Esophagus squamous epithelium (tissue), 4 donors: Measurements from ENCODE around the gene RAB30.

Source experiments
- POLR2A ChIP-seq, 4 donors: fragments of 450-650 bp; IDR thresholded peaks; one replicate each; pipeline ENCODE4 v1.6.1; 2017; ENCODE audit warnings: antibody characterized with exemption in 4 of 4, mild to moderate bottlenecking in 4 of 4, moderate library complexity in 3 of 4
- TF ChIP-seq, protein P1 (sequence below), 6 experiments: fragments of 450-650 bp in 4 of 6; fragments of 200-600 bp in 2 of 6; sonication (generic) in 2 of 6; IDR thresholded peaks; one replicate each; pipeline ENCODE4 v1.5.1; 2016 to 2019; ENCODE audit warnings: antibody characterized with exemption in 6 of 6, mild to moderate bottlenecking in 4 of 6, moderate library complexity in 4 of 6

DNA sequence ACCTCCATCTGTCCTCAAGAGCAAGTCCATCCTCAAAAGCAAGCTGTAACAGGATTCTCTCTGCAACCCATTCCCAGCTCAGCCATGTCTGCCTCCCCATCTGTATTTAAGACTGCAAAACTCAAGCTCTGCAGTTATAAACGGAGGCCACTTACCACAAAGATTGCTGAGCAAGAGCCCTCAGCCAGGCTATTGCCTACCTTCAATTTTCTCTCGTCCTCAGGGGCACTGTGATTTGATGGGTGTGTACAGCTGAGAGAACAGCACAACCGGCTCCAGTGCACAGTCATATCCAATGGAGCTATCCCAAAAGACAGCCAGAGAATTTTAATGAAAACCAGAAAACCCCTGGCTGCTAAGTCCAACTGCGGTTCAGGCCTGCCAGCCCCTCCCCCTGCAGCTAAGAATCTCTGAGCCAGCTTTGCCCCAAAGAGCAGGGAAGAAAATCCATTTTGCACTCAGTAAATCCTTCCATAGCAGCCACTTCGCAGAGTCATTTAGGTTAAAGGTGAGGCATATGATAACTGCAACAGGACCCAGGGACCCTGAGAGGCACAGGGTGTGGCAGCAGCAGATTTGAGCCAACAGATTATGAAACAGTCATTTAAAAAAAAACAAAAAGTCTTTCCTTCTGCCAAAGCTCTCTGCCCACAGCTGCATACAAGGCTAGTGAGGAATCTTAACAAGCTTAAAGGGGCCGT lies 37.6 kb downstream of the RAB30 start:
- TF ChIP-seq, protein P1, sequence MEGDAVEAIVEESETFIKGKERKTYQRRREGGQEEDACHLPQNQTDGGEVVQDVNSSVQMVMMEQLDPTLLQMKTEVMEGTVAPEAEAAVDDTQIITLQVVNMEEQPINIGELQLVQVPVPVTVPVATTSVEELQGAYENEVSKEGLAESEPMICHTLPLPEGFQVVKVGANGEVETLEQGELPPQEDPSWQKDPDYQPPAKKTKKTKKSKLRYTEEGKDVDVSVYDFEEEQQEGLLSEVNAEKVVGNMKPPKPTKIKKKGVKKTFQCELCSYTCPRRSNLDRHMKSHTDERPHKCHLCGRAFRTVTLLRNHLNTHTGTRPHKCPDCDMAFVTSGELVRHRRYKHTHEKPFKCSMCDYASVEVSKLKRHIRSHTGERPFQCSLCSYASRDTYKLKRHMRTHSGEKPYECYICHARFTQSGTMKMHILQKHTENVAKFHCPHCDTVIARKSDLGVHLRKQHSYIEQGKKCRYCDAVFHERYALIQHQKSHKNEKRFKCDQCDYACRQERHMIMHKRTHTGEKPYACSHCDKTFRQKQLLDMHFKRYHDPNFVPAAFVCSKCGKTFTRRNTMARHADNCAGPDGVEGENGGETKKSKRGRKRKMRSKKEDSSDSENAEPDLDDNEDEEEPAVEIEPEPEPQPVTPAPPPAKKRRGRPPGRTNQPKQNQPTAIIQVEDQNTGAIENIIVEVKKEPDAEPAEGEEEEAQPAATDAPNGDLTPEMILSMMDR (IDR thresholded peaks at IDR 0.05): no peak
- TF ChIP-seq POLR2A (IDR thresholded peaks at IDR 0.05): peak in 1 of 4 donors; percentile 3
